DND-41 (cell line): Measurements from ENCODE around the gene CPA2.
"Not testable (repeated sequence)": the region's sequence is repeated elsewhere in the genome, so short reads cannot be mapped to it uniquely, and the experiment has no call there.

ENCODE experiments used
- EZH2 ChIP-seq: IDR thresholded peaks from 3 replicates; pipeline ENCODE4 v1.6.1; 2012; ENCODE audit warnings: borderline replicate concordance, low read depth, mild to moderate bottlenecking, moderate library complexity, low read length, inconsistent platforms; ENCODE audit not compliant: severe bottlenecking
- TF ChIP-seq, protein P1 (sequence below): IDR thresholded peaks from 2 replicates; pipeline ENCODE4 v1.5.1; 2012; ENCODE audit warnings: borderline replicate concordance, low read length, moderate library complexity, mild to moderate bottlenecking; ENCODE audit not compliant: poor library complexity, severe bottlenecking; ENCODE audit errors: extremely low read depth

DNA sequence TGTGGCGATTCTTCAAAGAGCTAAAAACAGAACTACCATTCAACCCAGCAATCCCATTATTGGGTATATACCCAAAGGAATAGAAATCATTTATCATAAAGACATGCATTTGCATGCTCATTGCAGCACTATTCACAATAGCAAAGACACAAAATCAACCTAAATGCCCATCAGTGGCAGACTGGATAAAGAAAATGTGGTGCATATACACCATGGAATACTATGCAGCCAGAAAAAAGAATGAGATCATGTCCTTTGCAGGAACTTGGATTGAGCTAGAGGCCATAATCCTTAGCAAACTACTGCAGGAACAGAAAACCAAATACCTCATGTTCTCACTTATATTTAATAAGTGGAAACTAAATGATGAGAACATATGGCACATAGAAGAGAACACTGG, 20.2 kb upstream of the CPA2 start:
- TF ChIP-seq, protein P1, sequence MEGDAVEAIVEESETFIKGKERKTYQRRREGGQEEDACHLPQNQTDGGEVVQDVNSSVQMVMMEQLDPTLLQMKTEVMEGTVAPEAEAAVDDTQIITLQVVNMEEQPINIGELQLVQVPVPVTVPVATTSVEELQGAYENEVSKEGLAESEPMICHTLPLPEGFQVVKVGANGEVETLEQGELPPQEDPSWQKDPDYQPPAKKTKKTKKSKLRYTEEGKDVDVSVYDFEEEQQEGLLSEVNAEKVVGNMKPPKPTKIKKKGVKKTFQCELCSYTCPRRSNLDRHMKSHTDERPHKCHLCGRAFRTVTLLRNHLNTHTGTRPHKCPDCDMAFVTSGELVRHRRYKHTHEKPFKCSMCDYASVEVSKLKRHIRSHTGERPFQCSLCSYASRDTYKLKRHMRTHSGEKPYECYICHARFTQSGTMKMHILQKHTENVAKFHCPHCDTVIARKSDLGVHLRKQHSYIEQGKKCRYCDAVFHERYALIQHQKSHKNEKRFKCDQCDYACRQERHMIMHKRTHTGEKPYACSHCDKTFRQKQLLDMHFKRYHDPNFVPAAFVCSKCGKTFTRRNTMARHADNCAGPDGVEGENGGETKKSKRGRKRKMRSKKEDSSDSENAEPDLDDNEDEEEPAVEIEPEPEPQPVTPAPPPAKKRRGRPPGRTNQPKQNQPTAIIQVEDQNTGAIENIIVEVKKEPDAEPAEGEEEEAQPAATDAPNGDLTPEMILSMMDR, result not testable (repeated sequence)
- TF ChIP-seq EZH2, result not testable (repeated sequence)
